ENCODE data around the gene NCKAP1. TPM values are rescaled to one million over a fixed set of nuclear protein-coding genes. Genes with fewer than 3 reads are reported as not detected.

Gene NCKAP1
- total and polyA plus RNA-seq, 2 of the 4 experiments (the other 2 are of a cell fraction), result 91.1 to 160 TPM

DNA sequence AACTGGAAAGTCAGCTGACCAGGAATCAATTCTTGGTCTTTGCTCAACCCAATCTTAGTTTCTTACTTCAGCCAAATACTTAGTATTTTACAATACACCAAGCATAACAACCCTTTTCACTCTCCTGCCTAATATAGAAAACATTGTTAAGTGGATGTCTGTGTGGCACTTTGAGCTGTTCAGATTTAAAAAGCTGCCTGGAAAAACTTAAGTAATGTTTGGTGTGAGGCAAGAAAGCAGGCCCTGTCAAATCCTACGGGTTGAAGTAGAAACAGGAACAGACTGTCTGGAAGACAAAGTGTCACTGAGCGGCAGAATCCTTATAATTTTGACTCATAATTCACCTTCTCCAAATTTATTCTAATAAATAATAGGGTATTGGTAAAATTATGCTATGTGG, 134.7 kb downstream of the NCKAP1 start:
- dilution Hi-C loops (cut with HindIII; ENCODE audit: low sequenced_read_pairs, unreplicated experiment), result no loop called here
- H2BK5ac ChIP-seq (ENCODE audit: low read depth, low read length, poor library complexity, severe bottlenecking), result no peak overlapping the region
- H2AK9ac ChIP-seq (replicated peaks; ENCODE audit: low read depth, low read length, poor library complexity), result no peak overlapping the region
- peaks cover 2% of the 10 kb centered on the region; the same call in 1 of the 2 replicates for H3K4me1 ChIP-seq (ENCODE audit: control insufficient read depth, insufficient read depth, low read length)
- in situ Hi-C loops (cut with MboI; ENCODE audit: low sequenced_read_pairs), result no loop called here
- no peak overlapping the region for H4K91ac ChIP-seq (ENCODE audit: insufficient read depth, low read depth, low read length)
- CTCF ChIA-PET, result no interaction called here
- no peak overlapping the region for H3K27ac ChIP-seq (ENCODE audit: insufficient read depth, low read length)
- POLR2A ChIA-PET (ENCODE audit: unreplicated experiment), result no interaction called here
- H3K4me3 ChIP-seq (ENCODE audit: insufficient read depth, low read depth, low read length), result no peak overlapping the region
- no peaks in the 10 kb centered on the region for H4K20me1 ChIP-seq (ENCODE audit: insufficient read depth, low read length)
- H3K27me3 ChIP-seq (ENCODE audit: control insufficient read depth, insufficient read depth, low read length), result no peaks in the 10 kb centered on the region
- H3K36me3 ChIP-seq (ENCODE audit: control insufficient read depth, insufficient read depth, low read length), result peaks cover 5% of the 10 kb centered on the region
- BruUV-seq (replicated peaks), result no TSS peak
- H3K14ac ChIP-seq (replicated peaks; ENCODE audit: low read depth, low read length), result no peak overlapping the region
- no peak overlapping the region for H3K23ac ChIP-seq (ENCODE audit: low read depth, low read length)
- H3K9me1 ChIP-seq (ENCODE audit: insufficient read depth, low read length), result no peaks in the 10 kb centered on the region
- no peak overlapping the region for H3K9ac ChIP-seq (ENCODE audit: low read depth, low read length)
- no peak overlapping the region for H2AK5ac ChIP-seq (ENCODE audit: low read depth, low read length)
- DNase-seq (no peak), ATAC-seq (ENCODE audit: low read depth) (no peak)
- no peak overlapping the region for H2BK120ac ChIP-seq (ENCODE audit: low read depth, low read length)
- no peak overlapping the region for H3K18ac ChIP-seq (ENCODE audit: low read depth, low read length)
- H3K9me3 ChIP-seq (ENCODE audit: control insufficient read depth, insufficient read depth, low read length), result peaks cover 2% of the 10 kb centered on the region; the same call in 1 of the 2 replicates
- intact Hi-C loops (cut with micrococcal nuclease), result no loop called here
- no peak overlapping the region for H2BK20ac ChIP-seq (ENCODE audit: low read depth, low read length)
- no peak overlapping the region for H4K8ac ChIP-seq (ENCODE audit: low read depth in 2 of 2, low read length in 2 of 2)
- 0 out of 4 replicates have a peak, but pooled peaks cover 0 to 3% of the 10 kb centered on the region in 2 experiments for H3K79me1 ChIP-seq (ENCODE audit: low read depth in 1 of 2, low read length in 2 of 2)
- WGBS, 2 experiments (ENCODE audit: extremely low coverage in 2 of 2, insufficient read length in 1 of 2), result no CpG with 5 or more reads among the region's 2 CpGs
- H2AFZ ChIP-seq (replicated peaks; ENCODE audit: low read length, poor library complexity), result no peak overlapping the region
- TF ChIP-seq MAFK (IDR thresholded peaks at IDR 0.05; ENCODE audit: low read depth, low read length) (no peak), ELK1 (IDR thresholded peaks at IDR 0.05; ENCODE audit: borderline replicate concordance, low read depth, low read length) (no peak), BHLHE40 (IDR thresholded peaks at IDR 0.05; ENCODE audit: low read depth, low read length) (no peak), CEBPB (IDR thresholded peaks at IDR 0.05; ENCODE audit: low read depth, low read length) (no peak), RCOR1 (IDR thresholded peaks at IDR 0.05; ENCODE audit: insufficient replicate concordance, low read length) (no peak), RAD21 (IDR thresholded peaks at IDR 0.05; ENCODE audit: low read length) (no peak), MXI1 (IDR thresholded peaks at IDR 0.05; ENCODE audit: borderline replicate concordance, low read depth, low read length) (no peak), USF2 (IDR thresholded peaks at IDR 0.05; ENCODE audit: low read depth, low read length) (no peak), CHD1 (IDR thresholded peaks at IDR 0.05; ENCODE audit: low read depth, low read length) (no peak), POLR2A (IDR thresholded peaks at IDR 0.05; ENCODE audit: low read depth, low read length) (no peak)
- H3K56ac ChIP-seq (ENCODE audit: extremely low read depth, insufficient read depth, low read length), result no peak overlapping the region
- H4K5ac ChIP-seq (ENCODE audit: low read depth, low read length), result no peak overlapping the region
- no peak overlapping the region for H3K4me2 ChIP-seq (ENCODE audit: low read depth, low read length)
- no peak overlapping the region for H3K4ac ChIP-seq (ENCODE audit: low read depth, low read length)
- H2BK15ac ChIP-seq (ENCODE audit: low read depth, low read length), result no peak overlapping the region
